ENCODE data around the gene ASPHD1. TPM values are rescaled to one million over a fixed set of nuclear protein-coding genes. Genes with fewer than 3 reads are reported as not detected.

Gene ASPHD1
- total RNA-seq, 1 donor from 2014 or later: not detected

GRCh38 chr16:29950806-29951461, 50.6 kb downstream of the ASPHD1 start:
- DNase-seq: no peak

- DNase-seq: no peak
Measured at GRCh38 chr16:29951625-29952365, 51.5 kb downstream of the ASPHD1 start.

Other genes starting within 250 kb of the ASPHD1 start
- not detected in 2 replicates for gene SPN, start 237.2 kb upstream of the ASPHD1 start, total RNA-seq
- 0.28 and 1.0 TPM in 2 replicates for gene QPRT, start 221.3 kb upstream of the ASPHD1 start, total RNA-seq
- not detected in 2 replicates for gene C16orf54, start 154.5 kb upstream of the ASPHD1 start, total RNA-seq
- gene ZG16, start 122.2 kb upstream of the ASPHD1 start, total RNA-seq: not detected in 2 replicates
- 26.7 and 76.9 TPM in 2 replicates for gene KIF22, start 109.7 kb upstream of the ASPHD1 start, total RNA-seq
- 130 and 265 TPM in 2 replicates for gene MAZ, start 94.0 kb upstream of the ASPHD1 start, total RNA-seq
- gene PRRT2, start 88.3 kb upstream of the ASPHD1 start, total RNA-seq: 0.68 TPM in 1 of 2 replicates, not detected in the other
- 23.5 and 30.1 TPM in 2 replicates for gene PAGR1, start 84.3 kb upstream of the ASPHD1 start, total RNA-seq
- gene MVP, start 80.0 kb upstream of the ASPHD1 start, total RNA-seq: 222 and 262 TPM in 2 replicates
- gene CDIPT, start 37.3 kb upstream of the ASPHD1 start, total RNA-seq: 107 and 117 TPM in 2 replicates
- gene SEZ6L2, start 938 bp upstream of the ASPHD1 start, total RNA-seq: 0.68 and 2.2 TPM in 2 replicates
- 7.7 and 15.7 TPM in 2 replicates for gene KCTD13, start 25.7 kb downstream of the ASPHD1 start, total RNA-seq
- 61.6 and 125 TPM in 2 replicates for gene TMEM219, start 61.6 kb downstream of the ASPHD1 start, total RNA-seq
- 159 and 160 TPM in 2 replicates for gene TAOK2, start 73.4 kb downstream of the ASPHD1 start, total RNA-seq
- 6.3 and 9.3 TPM in 2 replicates for gene HIRIP3, start 95.1 kb downstream of the ASPHD1 start, total RNA-seq
- gene INO80E, start 95.8 kb downstream of the ASPHD1 start, total RNA-seq: 21.4 and 22.3 TPM in 2 replicates
- gene DOC2A, start 110.5 kb downstream of the ASPHD1 start, total RNA-seq: 0.47 and 2.0 TPM in 2 replicates
- not detected in 2 replicates for gene C16orf92, start 122.7 kb downstream of the ASPHD1 start, total RNA-seq
- 0.47 TPM in 1 of 2 replicates, not detected in the other for gene TLCD3B, start 130.8 kb downstream of the ASPHD1 start, total RNA-seq
- 286 and 586 TPM in 2 replicates for gene ALDOA, start 165.3 kb downstream of the ASPHD1 start, total RNA-seq
- 220 and 256 TPM in 2 replicates for gene PPP4C, start 175.5 kb downstream of the ASPHD1 start, total RNA-seq
- gene TBX6, start 191.4 kb downstream of the ASPHD1 start, total RNA-seq: 0.17 and 0.23 TPM in 2 replicates
- gene YPEL3, start 195.7 kb downstream of the ASPHD1 start, total RNA-seq: 25.0 and 28.2 TPM in 2 replicates
- 1.1 and 2.2 TPM in 2 replicates for gene GDPD3, start 213.0 kb downstream of the ASPHD1 start, total RNA-seq
- 38.7 and 60.6 TPM in 2 replicates for gene MAPK3, start 222.7 kb downstream of the ASPHD1 start, total RNA-seq